ENCODE data around the gene LZTS2.

The LZTS2 gene

DNA sequence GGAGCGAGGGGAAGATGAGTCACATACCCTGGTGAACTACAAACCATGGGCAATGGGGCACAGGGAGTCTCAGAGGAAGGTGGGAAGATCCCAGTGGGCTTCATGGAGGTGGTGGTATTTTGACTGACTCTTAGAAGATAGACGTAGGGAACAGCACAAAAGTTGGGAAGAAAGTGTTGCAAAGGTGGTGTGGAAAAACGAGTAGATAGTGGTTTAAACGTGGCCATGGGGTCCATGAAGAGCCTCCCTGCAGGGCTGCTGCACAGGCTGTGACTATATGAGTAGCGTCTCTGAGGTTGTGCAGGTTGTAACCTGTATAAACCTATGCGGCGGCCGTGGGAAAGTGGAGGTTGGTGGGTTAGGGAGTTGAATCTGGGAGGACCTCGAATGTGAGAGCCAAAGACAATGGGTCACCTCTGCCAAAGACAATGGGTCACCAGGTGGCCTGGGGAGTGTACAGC lies 13.8 kb downstream of the LZTS2 start:
- no peak for DNase-seq (ENCODE audit: low read depth in 1 of 2, low spot score in 1 of 2)

GRCh38 chr10:101014230-101014884 lies 14.7 kb downstream of the LZTS2 start:
- peak; percentile 48 to 59 for DNase-seq (ENCODE audit: low read depth in 1 of 2, low spot score in 1 of 2)

- no peak for DNase-seq (ENCODE audit: low read depth in 1 of 2, low spot score in 1 of 2)
Measured at GRCh38 chr10:101014966-101015581, 15.5 kb downstream of the LZTS2 start.

DNA sequence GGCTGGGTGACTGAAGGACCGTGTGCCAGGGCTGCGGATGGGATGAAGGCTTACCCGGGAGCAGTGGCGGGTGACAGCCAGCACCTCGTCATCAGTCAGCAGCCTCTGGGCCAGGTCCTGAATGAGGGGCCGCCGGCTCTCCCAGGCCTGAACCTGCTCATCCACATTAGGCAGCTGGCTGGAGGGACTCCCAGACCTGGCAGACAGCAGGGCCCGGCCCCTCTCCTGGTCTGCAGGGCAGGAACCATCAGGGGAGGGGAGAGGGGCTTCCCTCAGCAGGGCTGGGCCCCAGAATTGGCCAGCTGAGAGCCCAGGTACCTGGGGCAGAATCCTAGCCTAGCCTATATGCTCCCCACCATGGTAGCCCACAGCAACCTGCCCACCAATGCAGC lies 16.0 kb downstream of the LZTS2 start:
- DNase-seq (ENCODE audit: low read depth in 1 of 2, low spot score in 1 of 2), result no peak

DNA sequence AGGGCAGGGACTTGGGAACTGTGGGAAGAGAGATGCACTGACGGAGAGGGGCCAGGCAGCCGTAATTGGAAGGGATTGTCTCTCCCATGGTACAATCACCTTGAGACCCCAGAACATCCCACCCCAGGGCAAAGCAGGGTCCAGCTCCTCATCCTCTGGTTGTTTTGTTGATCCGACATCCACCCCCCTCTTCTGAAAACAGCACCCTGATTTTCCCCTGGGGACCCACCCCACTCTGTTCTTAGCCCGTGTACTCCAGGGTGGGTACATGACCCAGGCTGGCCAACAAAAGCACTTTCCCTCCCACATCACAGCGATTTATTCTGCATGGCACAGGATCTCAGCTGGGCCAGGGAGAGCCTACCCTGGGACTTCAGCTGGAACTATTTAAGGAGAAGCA lies 17.2 kb downstream of the LZTS2 start:
- DNase-seq (ENCODE audit: low read depth in 1 of 2, low spot score in 1 of 2), result no peak

DNA sequence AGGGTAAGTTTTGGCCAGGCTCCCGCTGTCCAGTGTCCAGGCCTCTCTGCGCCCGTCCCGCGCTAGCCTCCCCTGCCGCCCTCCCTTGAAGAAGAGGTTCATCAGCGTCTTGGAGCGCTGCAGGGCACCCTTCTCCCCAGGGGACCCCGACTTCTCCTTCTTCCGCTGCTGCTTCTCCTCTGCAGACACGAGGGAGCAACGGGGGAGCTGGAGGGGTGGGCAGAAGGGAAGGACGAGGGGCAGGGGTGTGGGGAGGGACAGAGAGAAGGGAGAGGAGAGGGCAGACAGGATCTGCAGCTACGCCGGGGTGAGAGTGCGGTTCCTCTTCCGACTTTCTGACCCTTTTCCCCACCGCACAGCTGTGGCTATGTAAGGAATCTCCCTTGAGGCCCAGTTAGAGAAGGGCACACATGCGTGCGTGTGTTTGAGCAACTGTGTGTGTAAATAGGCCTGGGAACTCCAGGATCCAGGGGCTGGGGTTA lies 18.6 kb downstream of the LZTS2 start:
- DNase-seq (ENCODE audit: low read depth in 1 of 2, low spot score in 1 of 2), result no peak

GRCh38 chr10:101018600-101019439 lies 19.2 kb downstream of the LZTS2 start:
- peak; percentile 54 to 55 for DNase-seq (ENCODE audit: low read depth in 1 of 2, low spot score in 1 of 2)

DNA sequence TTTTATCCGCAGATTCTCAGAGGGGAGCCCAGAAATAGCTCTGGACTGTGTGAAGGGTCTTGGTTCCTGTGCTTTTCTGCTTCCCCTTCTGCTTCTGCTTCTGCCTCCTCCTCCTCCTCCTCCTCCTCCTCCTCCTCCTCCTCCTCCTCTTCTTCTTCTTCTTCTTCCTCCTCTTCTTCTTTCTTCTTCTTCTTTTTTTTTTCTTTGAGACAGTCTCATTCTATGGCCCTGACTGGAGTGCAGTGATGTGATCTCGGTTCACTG lies 19.8 kb downstream of the LZTS2 start:
- no peak for DNase-seq (ENCODE audit: low read depth in 1 of 2, low spot score in 1 of 2)

GRCh38 chr10:101020427-101021075 lies 20.9 kb downstream of the LZTS2 start:
- DNase-seq (ENCODE audit: low read depth in 1 of 2, low spot score in 1 of 2), result no peak

GRCh38 chr10:101021239-101021638 lies 21.6 kb downstream of the LZTS2 start:
- no peak for DNase-seq (ENCODE audit: low read depth in 1 of 2, low spot score in 1 of 2)

- no peak for DNase-seq (ENCODE audit: low read depth in 1 of 2, low spot score in 1 of 2)
Measured at GRCh38 chr10:101021692-101022251, 22.2 kb downstream of the LZTS2 start.

DNA sequence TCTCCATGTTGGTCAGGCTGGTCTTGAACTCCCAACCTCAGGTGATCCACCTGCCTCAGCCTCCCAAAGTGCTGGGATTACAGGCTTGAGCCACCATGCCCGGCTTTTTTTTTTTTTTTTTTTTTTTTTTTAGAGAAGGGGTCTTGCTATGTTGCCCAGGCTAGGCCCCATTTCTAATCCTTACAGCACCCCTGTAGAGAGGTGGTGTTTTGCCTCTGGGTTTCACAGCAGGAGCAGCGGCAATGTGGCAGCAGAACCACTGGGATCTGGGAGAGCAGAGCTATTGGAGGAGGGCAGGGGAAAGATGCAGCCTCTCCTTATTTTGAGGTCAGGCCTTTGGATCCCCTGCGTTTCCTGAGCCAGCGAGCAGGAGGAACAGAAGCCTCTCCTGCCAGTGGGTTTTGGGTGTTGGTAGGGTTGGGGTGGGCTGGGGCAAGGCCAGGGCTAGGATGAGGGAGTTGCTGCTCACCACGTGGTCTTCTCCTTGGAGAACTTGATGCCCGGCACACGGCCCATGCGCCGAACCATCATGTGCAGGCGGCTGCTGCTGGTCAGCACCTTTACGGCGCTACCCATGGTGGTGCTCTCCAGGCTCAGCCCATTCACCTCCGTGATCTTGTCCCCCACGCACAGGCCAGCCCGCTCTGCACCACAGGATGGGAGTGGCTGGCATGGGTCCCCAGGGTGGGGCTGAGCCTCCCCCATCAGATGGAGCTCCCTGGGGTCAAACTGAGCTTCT lies 23.5 kb downstream of the LZTS2 start:
- no peak for DNase-seq (ENCODE audit: low read depth in 1 of 2, low spot score in 1 of 2)

DNA sequence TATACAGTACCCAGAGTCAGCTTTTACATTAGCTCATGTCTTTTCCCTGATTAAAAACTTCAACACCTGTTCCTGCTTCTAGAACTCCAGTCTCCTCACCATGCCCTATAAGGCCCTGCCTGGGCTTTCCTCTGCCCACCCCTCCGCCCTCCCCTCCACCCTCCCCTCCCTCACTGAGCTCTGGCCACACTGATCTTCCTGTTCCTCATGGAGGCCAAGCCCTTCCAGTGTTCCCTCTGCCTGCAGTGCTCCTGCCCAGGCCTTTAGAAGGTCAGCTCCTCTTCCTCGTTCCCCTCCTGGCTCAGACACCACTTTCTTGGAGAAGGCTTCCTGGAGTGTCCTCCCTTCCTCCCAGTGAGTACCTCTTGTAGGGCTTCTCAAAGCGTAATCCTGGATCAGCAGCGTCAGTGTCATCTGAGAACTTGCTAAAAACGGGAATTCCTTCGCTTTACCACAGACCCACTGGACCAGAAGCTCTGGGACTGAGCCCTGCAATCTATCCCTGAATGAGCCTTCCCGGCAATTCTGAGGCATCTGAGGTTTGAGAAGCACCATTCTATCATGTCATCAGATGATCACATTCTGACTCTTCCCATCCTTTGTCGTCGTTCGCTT lies 27.6 kb downstream of the LZTS2 start:
- no peak for DNase-seq (ENCODE audit: low read depth in 1 of 2, low spot score in 1 of 2)

- DNase-seq (ENCODE audit: low read depth in 1 of 2, low spot score in 1 of 2), result no peak
Measured at GRCh38 chr10:101028446-101029337, 29.1 kb downstream of the LZTS2 start.

DNA sequence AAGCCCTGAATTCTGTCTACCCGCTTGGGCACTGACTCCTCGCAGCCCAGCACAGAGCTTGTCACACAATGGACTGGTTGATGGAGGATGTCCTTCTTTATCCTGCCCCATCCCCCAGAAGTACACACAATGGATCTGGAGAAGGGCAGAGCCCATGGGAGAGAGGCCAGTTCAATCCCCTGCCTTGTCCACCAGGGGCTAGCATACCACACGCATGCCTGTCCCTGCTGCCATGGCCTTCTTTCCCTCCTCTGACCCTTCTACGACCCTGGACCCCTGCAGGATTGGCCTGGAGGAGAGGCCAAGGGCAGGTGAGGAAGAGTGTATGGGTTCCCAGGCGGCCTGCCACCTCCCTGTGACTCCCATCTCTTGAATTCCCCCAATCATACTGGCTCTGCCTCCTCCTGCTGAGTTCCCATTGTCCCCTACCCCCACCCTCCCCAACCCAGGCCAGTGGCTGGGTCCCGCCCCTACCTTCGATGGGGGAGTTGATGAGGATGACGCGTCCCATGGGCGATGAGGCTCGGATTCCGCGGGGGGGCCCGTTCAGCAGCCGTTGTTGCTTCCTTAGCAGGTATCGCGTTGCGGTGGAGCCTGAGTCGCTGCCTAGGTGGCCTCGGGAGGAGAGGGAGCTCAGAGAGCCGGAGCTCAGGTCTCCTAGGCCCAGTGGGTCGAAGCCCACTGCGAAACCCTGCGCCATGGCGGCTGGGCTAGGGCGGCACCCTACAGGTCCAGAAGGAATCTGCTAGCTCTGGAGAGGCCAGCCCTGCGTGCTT lies 30.1 kb downstream of the LZTS2 start:
- no peak for DNase-seq (ENCODE audit: low read depth in 1 of 2, low spot score in 1 of 2)

- DNase-seq (ENCODE audit: low read depth in 1 of 2, low spot score in 1 of 2), result no peak
Measured at GRCh38 chr10:101030496-101031127, 31.0 kb downstream of the LZTS2 start.

- peak; percentile 88 to 92 for DNase-seq (ENCODE audit: low read depth in 1 of 2, low spot score in 1 of 2)
Measured at GRCh38 chr10:101031128-101031795, 31.7 kb downstream of the LZTS2 start, which contains the start of the genes PDZD7 and SFXN3. PDZD7 (minus strand) TSS chr10:101031129; CDS start chr10:101030219, 910 bp downstream. SFXN3 (plus strand) TSS chr10:101031234; CDS start chr10:101034695, 3,461 bp downstream.
